Ovary (tissue), 3 donors: ENCODE data around the gene SGO2.

ENCODE experiments used
- CTCF ChIP-seq, 3 donors: fragments of 450-650 bp in 2 of 3; fragments of 200-600 bp in 1 of 3; IDR thresholded peaks; one replicate each; pipeline versions ENCODE4 v1.5.1 to v1.8.0; 2016 to 2022; ENCODE audit warnings: antibody characterized with exemption in 3 of 3, mild to moderate bottlenecking in 1 of 3
- EP300 ChIP-seq: sonication (generic); formaldehyde crosslinking; IDR thresholded peaks from one replicate; pipeline ENCODE4 v1.6.1; 2017; ENCODE audit warnings: antibody characterized with exemption
- POLR2A ChIP-seq: fragments of 450-650 bp; IDR thresholded peaks from one replicate; pipeline ENCODE4 v1.6.1; 2017; ENCODE audit warnings: antibody characterized with exemption, mild to moderate bottlenecking, moderate library complexity
- donor health status: DM: no; HTN: no; CAD: no.

GRCh38 chr2:200507179-200507578, 18.8 kb upstream of the SGO2 start:
- TF ChIP-seq POLR2A (no peak), CTCF (IDR thresholded peaks at IDR 0.05) (no peak), EP300 (no peak)
